HCT116 (cell line): ENCODE data around the gene GLRA3. TPM values are rescaled to one million over a fixed set of nuclear protein-coding genes. Genes with fewer than 3 reads are reported as not detected.

ENCODE experiments used
- ATAC-seq: fragments of 200-7000 bp; cut with Tn5 transposase; 2 replicates; pipeline ENCODE4 v1.9.1; 2020; ENCODE audit warnings: mild to moderate bottlenecking, moderate library complexity
- BruUV-seq: library from RNA; stranded (reverse); fragments of 400-500 nt; replicated peaks from 2 replicates; lab custom pipeline; 2021; lab: Mats Ljungman, UMichigan
- CTCF ChIA-PET: fragments of 300-600 bp; sonication (Branson Sonifier 250); formaldehyde crosslinking; loops from one replicate; lab custom pipeline; 2021; ENCODE audit warnings: antibody characterized with exemption; lab: Charles Lee
- POLR2A ChIA-PET: fragments of 300-600, 350-600 bp; sonication (Branson Sonifier 250); formaldehyde crosslinking; loops from one replicate; lab custom pipeline; 2021; ENCODE audit warnings: antibody characterized with exemption; lab: Charles Lee
- RAD21 ChIA-PET, 2 experiments: fragments of 300-600 bp; sonication (Branson Sonifier 250); formaldehyde crosslinking; loops; one replicate each; lab custom pipeline; 2023; ENCODE audit warnings: low total read pairs in 2 of 2; ENCODE audit not compliant: uncharacterized antibody in 2 of 2, unreplicated experiment in 2 of 2, low non-redundant PET in 1 of 2; lab: Charles Lee
- DNase-seq: peaks from one replicate; pipeline ENCODE4 v3.0.0-alpha.2; 2010; ENCODE audit warnings: low read depth, low spot score
- H2AFZ ChIP-seq: fragments of 200-600 bp; shearing (Covaris generic), sonication (generic); 2 replicates; pipeline ENCODE4 v1.6.1; 2017; ENCODE audit warnings: low read depth, mixed run types, mixed read lengths, antibody characterized with exemption, low read length; ENCODE audit not compliant: poor library complexity, severe bottlenecking
- H3K27ac ChIP-seq: 2 replicates; pipeline ENCODE4 v1.5.1; 2012; ENCODE audit warnings: low read depth, low read length
- H3K27me3 ChIP-seq: fragments of 200-600 bp; sonication (generic); 2 replicates; pipeline ENCODE4 v1.6.1; 2016; ENCODE audit warnings: mixed run types, low read length, mixed read lengths; ENCODE audit not compliant: insufficient read depth
- H3K36me3 ChIP-seq, 2 experiments: fragments of 200-500 bp in 1 of 2; fragments of 200-600 bp in 1 of 2; sonication (Bioruptor generic) in 1 of 2; sonication (generic) in 1 of 2; 2 replicates each; pipeline versions ENCODE4 v1.5.1 to v1.6.1; 2014 to 2016; ENCODE audit warnings: low read length in 2 of 2, inconsistent platforms in 1 of 2, mixed read lengths in 1 of 2, mixed run types in 1 of 2; ENCODE audit not compliant: insufficient read depth in 2 of 2, control insufficient read depth in 1 of 2
- H3K4me1 ChIP-seq, 2 experiments: fragments of 200-600 bp in 1 of 2; sonication (generic) in 1 of 2; 2 replicates each; pipeline versions ENCODE4 v1.5.1 to v1.6.1; 2012 to 2017; ENCODE audit warnings: low read length in 2 of 2, inconsistent platforms in 1 of 2, mild to moderate bottlenecking in 1 of 2, mixed read lengths in 1 of 2, mixed run types in 1 of 2, moderate library complexity in 1 of 2; ENCODE audit not compliant: insufficient read depth in 2 of 2, control insufficient read depth in 1 of 2
- H3K4me2 ChIP-seq: fragments of 200-600 bp; sonication (generic); 2 replicates; pipeline ENCODE4 v1.6.1; 2017; ENCODE audit warnings: mixed run types, low read length, mixed read lengths
- H3K4me3 ChIP-seq, 2 experiments: fragments of 200-600 bp in 1 of 2; sonication (generic) in 1 of 2; replicated peaks in 1 of 2; 2 replicates each; pipeline ENCODE4 v1.5.1; 2011 to 2016; ENCODE audit warnings: low read length in 2 of 2, control low read depth in 1 of 2, low read depth in 1 of 2, mild to moderate bottlenecking in 1 of 2, mixed read lengths in 1 of 2, mixed run types in 1 of 2
- H3K79me2 ChIP-seq: fragments of 200-600 bp; sonication (generic); 2 replicates; pipeline ENCODE4 v1.6.1; 2017; ENCODE audit warnings: mild to moderate bottlenecking, mixed run types, low read length, moderate library complexity, mixed read lengths; ENCODE audit not compliant: insufficient read depth
- H3K9ac ChIP-seq: fragments of 200-600 bp; sonication (generic); 2 replicates; pipeline ENCODE4 v1.6.1; 2016; ENCODE audit warnings: low read length, mixed read lengths
- H3K9me2 ChIP-seq: fragments of 200-600 bp; sonication (generic), shearing (Covaris generic); 2 replicates; pipeline ENCODE4 v1.6.1; 2017; ENCODE audit warnings: mixed run types, mild to moderate bottlenecking, moderate library complexity; ENCODE audit not compliant: insufficient read depth
- H3K9me3 ChIP-seq, 2 experiments: fragments of 200-500 bp in 1 of 2; fragments of 200-600 bp in 1 of 2; sonication (Bioruptor generic) in 1 of 2; sonication (generic) in 1 of 2; 2 replicates each; pipeline ENCODE4 v1.6.1; 2014 to 2017; ENCODE audit warnings: low read length in 2 of 2, mixed read lengths in 2 of 2, inconsistent platforms in 1 of 2, low read depth in 1 of 2, mild to moderate bottlenecking in 1 of 2, mixed run types in 1 of 2, moderate library complexity in 1 of 2; ENCODE audit not compliant: control insufficient read depth in 1 of 2, insufficient read depth in 1 of 2
- H4K20me1 ChIP-seq: fragments of 200-600 bp; sonication (generic), shearing (Covaris generic); 2 replicates; pipeline ENCODE4 v1.6.1; 2017; ENCODE audit warnings: mixed run types, mild to moderate bottlenecking, moderate library complexity; ENCODE audit not compliant: insufficient read depth
- ATF3 ChIP-seq: IDR thresholded peaks from 2 replicates; pipeline ENCODE4 v1.6.1; 2012
- CBX3 ChIP-seq: IDR thresholded peaks from 2 replicates; pipeline ENCODE4 v1.6.1; 2012; ENCODE audit warnings: low read depth
- CTCF ChIP-seq, 3 experiments: fragments of 200-600 bp in 1 of 3; sonication (generic) in 1 of 3; IDR thresholded peaks in 2 of 3; conservative IDR thresholded peaks in 1 of 3; 2 replicates each; pipeline ENCODE4 v1.5.1; 2012 to 2017; ENCODE audit warnings: low read depth in 2 of 3, low read length in 2 of 3, antibody characterized with exemption in 1 of 3, borderline replicate concordance in 1 of 3, control low read depth in 1 of 3, mild to moderate bottlenecking in 1 of 3, mixed read lengths in 1 of 3, mixed run types in 1 of 3, moderate library complexity in 1 of 3; ENCODE audit not compliant: insufficient read depth in 1 of 3
- EGR1 ChIP-seq: IDR thresholded peaks from 2 replicates; pipeline ENCODE4 v1.6.1; 2012; ENCODE audit warnings: low read depth
- EZH2phosphoT487 ChIP-seq: fragments of 200-600 bp; IDR thresholded peaks from 2 replicates; pipeline ENCODE4 v1.6.1; 2018; ENCODE audit warnings: antibody characterized with exemption, borderline replicate concordance
- FOSL1 ChIP-seq: IDR thresholded peaks from 2 replicates; pipeline ENCODE4 v1.6.1; 2012; ENCODE audit warnings: low read depth
- JUND ChIP-seq: IDR thresholded peaks from 2 replicates; pipeline ENCODE4 v1.6.1; 2012
- MAX ChIP-seq: IDR thresholded peaks from 2 replicates; pipeline ENCODE4 v1.6.1; 2012
- POLR2A ChIP-seq: IDR thresholded peaks from 2 replicates; pipeline ENCODE4 v1.7.0; 2011; ENCODE audit warnings: borderline replicate concordance; ENCODE audit not compliant: insufficient read depth, insufficient read length; ENCODE audit errors: extremely low read depth
- POLR2AphosphoS5 ChIP-seq: IDR thresholded peaks from 2 replicates; pipeline ENCODE4 v1.6.1; 2011; ENCODE audit warnings: mild to moderate bottlenecking, low read depth, low read length, moderate library complexity
- RAD21 ChIP-seq: IDR thresholded peaks from 2 replicates; pipeline ENCODE4 v1.6.1; 2012; ENCODE audit warnings: low read depth, mild to moderate bottlenecking
- REST ChIP-seq: IDR thresholded peaks from 2 replicates; pipeline ENCODE4 v1.6.1; 2012; ENCODE audit warnings: low read depth
- SP1 ChIP-seq: IDR thresholded peaks from 2 replicates; pipeline ENCODE4 v1.6.1; 2012; ENCODE audit warnings: low read depth
- YY1 ChIP-seq: IDR thresholded peaks from 2 replicates; pipeline ENCODE4 v1.6.1; 2011; ENCODE audit warnings: low read length, low read depth, moderate library complexity, mild to moderate bottlenecking; ENCODE audit not compliant: insufficient replicate concordance; ENCODE audit errors: extremely low read depth
- ZFX ChIP-seq: fragments of 450-650 bp; IDR thresholded peaks from 2 replicates; pipeline ENCODE4 v1.6.1; 2017
- ZNF274 ChIP-seq: fragments of 200-500 bp; sonication (Bioruptor generic); IDR thresholded peaks from 2 replicates; pipeline ENCODE4 v1.6.1; 2014; ENCODE audit warnings: mild to moderate bottlenecking, low read depth, low read length, inconsistent platforms
- intact Hi-C: fragments of 100-400 bp; cut with micrococcal nuclease; formaldehyde crosslinking; loops from 2 replicates; pipeline ENCODE4 v1.10.0; 2022
- total RNA-seq: library from RNA; stranded (reverse); gene quantifications from one replicate; pipeline ENCODE4 v1.2.1, GENCODE V29; 2021; ENCODE audit not compliant: unreplicated experiment

The GLRA3 gene
- total RNA-seq, 1 experiment from 2014 or later = not detected

GRCh38 chr4:174853629-174854028 is 24.6 kb upstream of the GLRA3 start:
- BruUV-seq = no TSS peak
- ChIA-PET POLR2A (no interaction called here), CTCF (no interaction called here), RAD21 (no interaction called here)
- Histone ChIP-seq H3K4me1 (no peaks in the 10 kb centered on the region), H3K4me3 (no peak overlapping the region), H3K9me3 (no peaks in the 10 kb centered on the region), H3K4me2 (no peak overlapping the region), H3K36me3 (no peaks in the 10 kb centered on the region), H3K79me2 (no peaks in the 10 kb centered on the region), H3K27ac (no peak overlapping the region), H2AFZ (no peak overlapping the region), H3K9ac (no peak overlapping the region), H3K9me2 (no peaks in the 10 kb centered on the region), H3K27me3 (no peaks in the 10 kb centered on the region), H4K20me1 (no peaks in the 10 kb centered on the region)
- TF ChIP-seq ATF3 (no peak), JUND (no peak), MAX (no peak), SP1 (no peak), POLR2AphosphoS5 (no peak), POLR2A (no peak), ZNF274 (no peak), REST (no peak), FOSL1 (no peak), EGR1 (no peak), RAD21 (no peak), ZFX (no peak), EZH2phosphoT487 (no peak), YY1 (no peak), CTCF (IDR thresholded peaks at IDR 0.05 in 2 of 3, conservative IDR thresholded peaks at IDR 0.05 in 1 of 3; ENCODE audit: borderline replicate concordance in 1 of 3, insufficient read depth in 1 of 3, low read depth in 2 of 3, low read length in 2 of 3) (no peak), CBX3 (no peak)
- intact Hi-C loops = no loop called here
- no peak for ATAC-seq
- no peak for DNase-seq
